Measurements from ENCODE around the gene GTF2F2. TPM values are rescaled to one million over a fixed set of nuclear protein-coding genes. Genes with fewer than 3 reads are reported as not detected.
A peak's percentile ranks its signal among the peaks of the same experiment; 100 is the strongest.

The GTF2F2 gene
- polyA plus RNA-seq, 1 donor (not counting 4 experiments of a cell fraction or from before 2014, with no cell fraction given): 55.5 TPM

- Histone ChIP-seq H3K4me1 (ENCODE audit: control insufficient read depth, extremely low read depth, insufficient read depth, low read length) (peaks cover 29% of the 10 kb centered on the region), H3K9ac (ENCODE audit: control insufficient read depth, extremely low read depth, insufficient read depth, low read length) (no peak overlapping the region), H3K27me3 (ENCODE audit: control insufficient read depth, extremely low read depth, insufficient read depth, low read length) (no peaks in the 10 kb centered on the region), H3K79me2 (ENCODE audit: control insufficient read depth, insufficient read depth, low read length) (peaks cover 15% of the 10 kb centered on the region), H3K4me2 (ENCODE audit: control insufficient read depth, extremely low read depth, insufficient read depth, low read depth, low read length) (no peak overlapping the region), H3K9me3 (ENCODE audit: control insufficient read depth, low read depth, low read length) (no peaks in the 10 kb centered on the region), H3K36me3 (ENCODE audit: control insufficient read depth in 2 of 2, extremely low read depth in 1 of 2, insufficient read depth in 2 of 2, low read length in 2 of 2) (peaks cover 0 to 1% of the 10 kb centered on the region in 2 experiments), H2AFZ (ENCODE audit: control insufficient read depth, low read length) (no peak overlapping the region), H3K9me1 (ENCODE audit: control insufficient read depth, extremely low read depth, insufficient read depth, low read length) (no peaks in the 10 kb centered on the region), H4K20me1 (ENCODE audit: control insufficient read depth, extremely low read depth, insufficient read depth, low read length) (no peaks in the 10 kb centered on the region), H3K27ac (ENCODE audit: control insufficient read depth, insufficient read depth, low read length) (no peak overlapping the region), H3K4me3 (ENCODE audit: control insufficient read depth in 2 of 3, extremely low read depth in 1 of 3, insufficient read depth in 2 of 3, low read depth in 1 of 3, low read length in 3 of 3) (no peak overlapping the region)
- DNase-seq (ENCODE audit: low read depth, low spot score) (no peak), FAIRE-seq (no peak)
- dilution Hi-C loops (cut with MboI; ENCODE audit: extremely low pct_ligation_motif_present, low sequenced_read_pairs): no loop called here
- TF ChIP-seq CTCF (optimal IDR thresholded peaks at IDR 0.05 in 1 of 3, IDR thresholded peaks at IDR 0.05 in 1 of 3, conservative IDR thresholded peaks at IDR 0.05 in 1 of 3; ENCODE audit: extremely low read depth in 1 of 3, insufficient read depth in 2 of 3, low read length in 3 of 3) (no peak), EZH2 (IDR thresholded peaks at IDR 0.05; ENCODE audit: low read length) (no peak)
These were observed 71.6 kb downstream of the GTF2F2 start for GRCh38 chr13:45191874-45192273.

- Histone ChIP-seq H3K27ac (ENCODE audit: control insufficient read depth, insufficient read depth, low read length) (no peak overlapping the region), H3K79me2 (ENCODE audit: control insufficient read depth, insufficient read depth, low read length) (peaks cover 27% of the 10 kb centered on the region), H3K4me2 (ENCODE audit: control insufficient read depth, extremely low read depth, insufficient read depth, low read depth, low read length) (no peak overlapping the region), H3K9me1 (ENCODE audit: control insufficient read depth, extremely low read depth, insufficient read depth, low read length) (no peaks in the 10 kb centered on the region), H2AFZ (ENCODE audit: control insufficient read depth, low read length) (no peak overlapping the region), H3K4me1 (ENCODE audit: control insufficient read depth, extremely low read depth, insufficient read depth, low read length) (peaks cover 41% of the 10 kb centered on the region), H3K27me3 (ENCODE audit: control insufficient read depth, extremely low read depth, insufficient read depth, low read length) (no peaks in the 10 kb centered on the region), H3K9ac (ENCODE audit: control insufficient read depth, extremely low read depth, insufficient read depth, low read length) (no peak overlapping the region), H3K9me3 (ENCODE audit: control insufficient read depth, low read depth, low read length) (no peaks in the 10 kb centered on the region), H3K4me3 (ENCODE audit: control insufficient read depth in 2 of 3, extremely low read depth in 1 of 3, insufficient read depth in 2 of 3, low read depth in 1 of 3, low read length in 3 of 3) (no peak overlapping the region), H4K20me1 (ENCODE audit: control insufficient read depth, extremely low read depth, insufficient read depth, low read length) (no peaks in the 10 kb centered on the region), H3K36me3 (ENCODE audit: control insufficient read depth in 2 of 2, extremely low read depth in 1 of 2, insufficient read depth in 2 of 2, low read length in 2 of 2) (peaks cover 1 to 5% of the 10 kb centered on the region in 2 experiments)
- peak; percentile 62 for FAIRE-seq
- TF ChIP-seq EZH2 (IDR thresholded peaks at IDR 0.05; ENCODE audit: low read length) (no peak), CTCF (optimal IDR thresholded peaks at IDR 0.05 in 1 of 3, IDR thresholded peaks at IDR 0.05 in 1 of 3, conservative IDR thresholded peaks at IDR 0.05 in 1 of 3; ENCODE audit: extremely low read depth in 1 of 3, insufficient read depth in 2 of 3, low read length in 3 of 3) (peak in 1 of 3 experiments; percentile 55)
- dilution Hi-C loops (cut with MboI; ENCODE audit: extremely low pct_ligation_motif_present, low sequenced_read_pairs): no loop called here
- no peak for DNase-seq (ENCODE audit: low read depth, low spot score)
These were observed 74.0 kb downstream of the GTF2F2 start for GRCh38 chr13:45194081-45194939.
